OCI-LY3 (cell line): ENCODE results near the gene PPP1R3G.

Experiments
- H2AFZ ChIP-seq: fragments of 200-600, 300-600 bp; shearing (Covaris generic); 2 replicates; pipeline ENCODE4 v1.6.0; 2014; ENCODE audit warnings: antibody characterized with exemption, low read depth, low read length
- H3K27ac ChIP-seq: fragments of 200-600, 300-600 bp; sonication (generic); 2 replicates; pipeline ENCODE4 v1.5.1; 2014; ENCODE audit warnings: mild to moderate bottlenecking, low read length, moderate library complexity, mixed read lengths
- H3K27me3 ChIP-seq: fragments of 200-600, 300-600 bp; sonication (generic); 2 replicates; pipeline ENCODE4 v1.6.1; 2014; ENCODE audit warnings: low read depth, low read length, mixed read lengths
- H3K36me3 ChIP-seq: fragments of 200-600, 300-600 bp; sonication (generic); replicated peaks from 2 replicates; pipeline ENCODE3; 2014; ENCODE audit warnings: low read depth, low read length, mixed read lengths
- H3K4me1 ChIP-seq: fragments of 300-600, 200-600 bp; sonication (generic); 2 replicates; pipeline ENCODE4 v1.6.1; 2014; ENCODE audit warnings: low read length, mixed read lengths
- H3K4me2 ChIP-seq: fragments of 200-600, 300-600 bp; sonication (generic); 2 replicates; pipeline ENCODE4 v1.6.1; 2014; ENCODE audit warnings: low read length, mixed read lengths
- H3K4me3 ChIP-seq: fragments of 300-600, 200-600 bp; sonication (generic); 2 replicates; pipeline ENCODE4 v1.5.1; 2014; ENCODE audit warnings: antibody characterized with exemption, mild to moderate bottlenecking, low read length, moderate library complexity
- H3K79me2 ChIP-seq: fragments of 300-600, 200-600 bp; shearing (Covaris generic); 2 replicates; pipeline ENCODE4 v1.6.1; 2014; ENCODE audit warnings: mild to moderate bottlenecking, low read length, mixed read lengths
- H3K9ac ChIP-seq: fragments of 300-600, 200-600 bp; shearing (Covaris generic); 2 replicates; pipeline ENCODE4 v1.6.0; 2014; ENCODE audit warnings: mild to moderate bottlenecking, low read length, moderate library complexity
- H3K9me3 ChIP-seq: fragments of 200-600, 300-600 bp; shearing (Covaris generic); 2 replicates; pipeline ENCODE4 v1.6.1; 2014; ENCODE audit warnings: low read length, mixed read lengths; ENCODE audit not compliant: insufficient read depth
- H4K20me1 ChIP-seq: fragments of 200-600, 300-600 bp; sonication (generic); 2 replicates; pipeline ENCODE4 v1.6.1; 2016; ENCODE audit warnings: low read length, mixed read lengths; ENCODE audit not compliant: insufficient read depth
- CTCF ChIP-seq: fragments of 200-600, 300-600 bp; sonication (generic); IDR thresholded peaks from 2 replicates; pipeline ENCODE4 v1.5.1; 2014; ENCODE audit warnings: antibody characterized with exemption, low read length, low read depth
- EZH2phosphoT487 ChIP-seq: fragments of 200-600 bp; shearing (Covaris generic); IDR thresholded peaks from 2 replicates; pipeline ENCODE4 v1.6.1; 2018; ENCODE audit warnings: antibody characterized with exemption, mixed run types, low read depth

The PPP1R3G gene

GRCh38 chr6:5061152-5061551 is 24.0 kb upstream of the PPP1R3G start:
- Histone ChIP-seq H3K9me3 (no peaks in the 10 kb centered on the region), H3K4me2 (no peak overlapping the region), H3K9ac (no peak overlapping the region), H4K20me1 (no peaks in the 10 kb centered on the region), H3K4me1 (no peaks in the 10 kb centered on the region), H3K27me3 (no peaks in the 10 kb centered on the region), H2AFZ (no peak overlapping the region), H3K27ac (no peak overlapping the region), H3K4me3 (no peak overlapping the region), H3K36me3 (no peaks in the 10 kb centered on the region), H3K79me2 (no peaks in the 10 kb centered on the region)
- no peak for TF ChIP-seq CTCF
- no peak for TF ChIP-seq EZH2phosphoT487

- no peak overlapping the region for H3K9ac ChIP-seq
- TF ChIP-seq EZH2phosphoT487 (no peak), CTCF (no peak)
- H4K20me1 ChIP-seq = no peaks in the 10 kb centered on the region
- no peaks in the 10 kb centered on the region for H3K4me1 ChIP-seq
- no peaks in the 10 kb centered on the region for H3K36me3 ChIP-seq
- no peaks in the 10 kb centered on the region for H3K79me2 ChIP-seq
- no peak overlapping the region for H3K4me2 ChIP-seq
- H3K4me3 ChIP-seq = no peak overlapping the region
- no peak overlapping the region for H2AFZ ChIP-seq
- no peaks in the 10 kb centered on the region for H3K27me3 ChIP-seq
- H3K27ac ChIP-seq = no peak overlapping the region
- no peaks in the 10 kb centered on the region for H3K9me3 ChIP-seq
These were observed 21.5 kb upstream of the PPP1R3G start for GRCh38 chr6:5063617-5064016.

- H3K4me2 ChIP-seq = no peak overlapping the region
- H3K4me3 ChIP-seq = no peak overlapping the region
- no peak overlapping the region for H3K27ac ChIP-seq
- H3K4me1 ChIP-seq = no peaks in the 10 kb centered on the region
- no peak overlapping the region for H3K9ac ChIP-seq
- H3K36me3 ChIP-seq = no peaks in the 10 kb centered on the region
- H3K79me2 ChIP-seq = no peaks in the 10 kb centered on the region
- no peaks in the 10 kb centered on the region for H3K9me3 ChIP-seq
- H3K27me3 ChIP-seq = no peaks in the 10 kb centered on the region
- TF ChIP-seq CTCF = no peak
- TF ChIP-seq EZH2phosphoT487 = no peak
- no peaks in the 10 kb centered on the region for H4K20me1 ChIP-seq
- H2AFZ ChIP-seq = no peak overlapping the region
These were observed 18.6 kb upstream of the PPP1R3G start for GRCh38 chr6:5066456-5067093.

GRCh38 chr6:5067305-5067704 is 17.8 kb upstream of the PPP1R3G start:
- Histone ChIP-seq H3K27ac (no peak overlapping the region), H2AFZ (no peak overlapping the region), H3K36me3 (no peaks in the 10 kb centered on the region), H3K4me1 (no peaks in the 10 kb centered on the region), H3K9me3 (no peaks in the 10 kb centered on the region), H3K4me3 (no peak overlapping the region), H3K4me2 (no peak overlapping the region), H3K27me3 (no peaks in the 10 kb centered on the region), H3K79me2 (no peaks in the 10 kb centered on the region), H4K20me1 (no peaks in the 10 kb centered on the region), H3K9ac (no peak overlapping the region)
- TF ChIP-seq CTCF (no peak), EZH2phosphoT487 (no peak)
